A673 (cell line): ENCODE results near the gene CTNNA3.

Source experiments
- CTCF ChIP-seq: fragments of 300-800, 200-600 bp; sonication (generic); conservative IDR thresholded peaks from 2 replicates; pipeline ENCODE4 v1.5.1; 2017; ENCODE audit warnings: low read depth, mild to moderate bottlenecking, antibody characterized with exemption, low read length, moderate library complexity, mixed read lengths
- EZH2 ChIP-seq: fragments of 200-600 bp; sonication (generic); IDR thresholded peaks from 2 replicates; pipeline ENCODE4 v1.6.1; 2017; ENCODE audit warnings: borderline replicate concordance, low read depth, mild to moderate bottlenecking, mixed read lengths, antibody characterized with exemption, low read length; ENCODE audit not compliant: poor library complexity, severe bottlenecking

- TF ChIP-seq CTCF: peak; percentile 66
- TF ChIP-seq EZH2: no peak
Measured at GRCh38 chr10:66180581-66181318, 1515.2 kb downstream of the CTNNA3 start.
